Activated T-cell treated with anti-CD3 and anti-CD28 coated beads, Interleukin-2, amount 50 U/mL, for 1 hour (primary cell): ENCODE data around the gene SLC22A1.

ENCODE experiments used
- DNase-seq: peaks from one replicate; pipeline ENCODE4 v3.0.0-alpha.2; 2020

The SLC22A1 gene

GRCh38 chr6:160178271-160178670, 56.7 kb downstream of the SLC22A1 start:
- no peak for DNase-seq

- no peak for DNase-seq
These were observed 59.1 kb downstream of the SLC22A1 start for GRCh38 chr6:160180706-160181105.

- no peak for DNase-seq
These were observed 67.2 kb downstream of the SLC22A1 start for GRCh38 chr6:160188773-160189172.

GRCh38 chr6:160190081-160190480, 68.5 kb downstream of the SLC22A1 start:
- no peak for DNase-seq

- DNase-seq: no peak
These were observed 69.4 kb downstream of the SLC22A1 start for GRCh38 chr6:160190973-160191372.

GRCh38 chr6:160192840-160193239, 71.2 kb downstream of the SLC22A1 start:
- DNase-seq: no peak

- no peak for DNase-seq
These were observed 73.2 kb downstream of the SLC22A1 start for GRCh38 chr6:160194808-160195207.

- DNase-seq: no peak
These were observed 76.0 kb downstream of the SLC22A1 start for GRCh38 chr6:160197662-160198061.

GRCh38 chr6:160198606-160199211, 77.1 kb downstream of the SLC22A1 start:
- no peak for DNase-seq

- DNase-seq: no peak
These were observed 79.4 kb downstream of the SLC22A1 start for GRCh38 chr6:160201061-160201460.

- no peak for DNase-seq
These were observed 80.8 kb downstream of the SLC22A1 start for GRCh38 chr6:160202411-160202810.

- no peak for DNase-seq
These were observed 81.5 kb downstream of the SLC22A1 start for GRCh38 chr6:160203076-160203475.

- DNase-seq: no peak
These were observed 81.9 kb downstream of the SLC22A1 start for GRCh38 chr6:160203522-160203921.

GRCh38 chr6:160203953-160204352, 82.3 kb downstream of the SLC22A1 start:
- DNase-seq: no peak

GRCh38 chr6:160204710-160205109, 83.1 kb downstream of the SLC22A1 start:
- no peak for DNase-seq

GRCh38 chr6:160207618-160208017, 86.0 kb downstream of the SLC22A1 start:
- no peak for DNase-seq
